T-helper 2 cell treated with Interferon-gamma antibody and Interleukin-4, amounts not matched to agents 100 ng/mL and 5 ng/mL, for 36 hours (primary cell): ENCODE results near the gene TBC1D5. TPM values are rescaled to one million over a fixed set of nuclear protein-coding genes. Genes with fewer than 3 reads are reported as not detected.

ENCODE experiments used
- intact Hi-C: fragments of 100-400 bp; cut with micrococcal nuclease; formaldehyde crosslinking; loops from one replicate; pipeline ENCODE4 v1.15.1; 2023
- total RNA-seq: library from RNA; stranded (reverse); gene quantifications from 2 replicates; pipeline ENCODE4 v1.2.3, GENCODE V29; 2022

TBC1D5 gene
- total RNA-seq, 1 donor from 2014 or later = 51.6 TPM

GRCh38 chr3:17310983-17311382 is 431.4 kb downstream of the TBC1D5 start:
- intact Hi-C loops = no loop called here

GRCh38 chr3:17307887-17308286 is 434.5 kb downstream of the TBC1D5 start:
- intact Hi-C loops = no loop called here

GRCh38 chr3:17307482-17307881 is 434.9 kb downstream of the TBC1D5 start:
- intact Hi-C loops = no loop called here

DNA sequence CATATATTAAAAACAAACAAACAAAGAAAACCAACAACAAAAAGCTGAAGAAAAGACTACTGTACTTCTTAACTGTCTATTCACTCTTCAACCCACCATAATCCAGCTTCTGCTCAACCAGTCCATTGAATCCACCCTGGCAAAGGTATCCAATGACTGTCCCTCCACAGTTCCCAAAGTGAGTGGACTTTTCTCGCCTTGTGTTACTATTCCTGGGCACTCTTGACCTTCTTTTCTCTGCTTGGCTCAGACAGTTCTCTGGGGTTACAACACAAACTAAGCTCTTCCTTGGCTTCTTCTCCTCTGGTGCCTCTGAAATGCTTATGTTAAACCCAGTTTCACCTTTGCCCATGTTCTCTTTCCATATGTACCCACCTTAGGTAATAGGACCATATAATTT is 437.5 kb downstream of the TBC1D5 start:
- intact Hi-C loops = no loop called here

- intact Hi-C loops = no loop called here
These were observed 439.7 kb downstream of the TBC1D5 start for GRCh38 chr3:17302774-17303173.

GRCh38 chr3:17302170-17302569 is 440.3 kb downstream of the TBC1D5 start:
- intact Hi-C loops = no loop called here

GRCh38 chr3:17301271-17301670 is 441.2 kb downstream of the TBC1D5 start:
- intact Hi-C loops = no loop called here

GRCh38 chr3:17300441-17300840 is 442.0 kb downstream of the TBC1D5 start:
- intact Hi-C loops = no loop called here

DNA sequence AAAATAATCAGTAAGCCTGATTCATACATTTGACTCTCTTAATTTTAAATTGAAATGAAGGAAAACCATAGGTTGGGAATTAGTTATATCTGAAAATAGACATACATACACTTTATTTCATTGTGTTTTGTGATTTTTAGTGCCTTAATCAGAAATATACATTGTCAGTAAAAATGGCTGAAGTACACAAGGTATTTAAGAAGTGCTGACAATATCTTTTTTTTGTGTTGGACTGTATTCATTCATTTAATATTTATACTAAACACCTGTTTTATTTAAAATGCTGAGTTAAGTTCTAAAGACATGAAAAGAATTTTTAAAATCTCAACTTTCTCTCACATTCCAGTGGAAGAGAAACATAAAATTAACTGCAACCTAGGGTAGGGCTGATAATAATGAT is 444.4 kb downstream of the TBC1D5 start:
- intact Hi-C loops = no loop called here

- intact Hi-C loops = no loop called here
These were observed 449.9 kb downstream of the TBC1D5 start for GRCh38 chr3:17292556-17292955.

DNA sequence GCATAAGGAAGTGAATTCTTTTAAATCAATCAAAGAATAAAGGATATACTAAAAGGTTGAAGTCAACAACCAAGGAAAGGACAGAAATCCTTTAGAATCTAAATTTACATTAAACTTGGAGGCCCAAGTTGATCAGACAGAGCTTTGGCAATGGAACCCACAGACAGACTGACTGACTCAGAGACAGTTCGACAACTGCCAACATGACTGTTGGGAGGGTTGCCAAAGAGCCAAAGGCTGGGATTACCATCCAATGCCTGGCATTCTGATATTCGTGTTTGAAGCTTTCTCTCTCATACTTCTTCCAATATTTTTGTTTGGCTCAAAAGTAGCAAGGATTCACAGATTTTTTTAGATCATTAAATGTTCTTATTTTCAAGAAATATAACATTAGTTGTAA is 451.5 kb downstream of the TBC1D5 start:
- intact Hi-C loops = no loop called here

- intact Hi-C loops = no loop called here
These were observed 453.5 kb downstream of the TBC1D5 start for GRCh38 chr3:17288839-17289399.

DNA sequence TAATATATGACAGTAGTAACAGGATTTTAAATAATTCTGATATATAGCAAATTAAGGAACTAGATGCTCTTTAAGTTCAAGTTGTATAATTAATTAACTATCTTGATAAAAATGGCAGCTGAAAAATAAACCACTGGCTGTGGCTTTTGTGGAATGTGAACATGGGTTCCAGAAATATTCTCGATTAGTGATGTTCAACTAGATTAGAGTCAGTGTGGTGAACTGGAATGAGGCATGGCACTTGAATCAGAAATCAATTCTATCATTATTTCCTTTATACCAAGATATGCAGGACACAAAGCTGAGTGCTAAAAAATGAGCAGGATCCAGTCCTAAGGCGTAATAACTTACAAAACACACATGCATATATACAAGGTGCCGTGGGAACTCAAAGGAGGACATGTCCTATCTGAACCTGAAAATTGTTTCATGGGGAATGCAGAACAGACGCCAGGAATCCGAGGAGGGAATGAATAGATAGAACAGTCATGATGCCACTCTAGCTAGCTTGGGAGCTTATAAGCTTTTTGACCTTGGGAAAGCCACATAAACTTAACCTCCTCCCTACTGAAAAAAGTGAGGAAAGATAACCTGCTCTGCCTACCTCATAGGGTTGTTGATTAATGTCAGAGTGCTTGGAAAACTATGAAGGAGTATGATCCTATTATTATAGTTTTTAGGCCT is 455.3 kb downstream of the TBC1D5 start:
- intact Hi-C loops = no loop called here

DNA sequence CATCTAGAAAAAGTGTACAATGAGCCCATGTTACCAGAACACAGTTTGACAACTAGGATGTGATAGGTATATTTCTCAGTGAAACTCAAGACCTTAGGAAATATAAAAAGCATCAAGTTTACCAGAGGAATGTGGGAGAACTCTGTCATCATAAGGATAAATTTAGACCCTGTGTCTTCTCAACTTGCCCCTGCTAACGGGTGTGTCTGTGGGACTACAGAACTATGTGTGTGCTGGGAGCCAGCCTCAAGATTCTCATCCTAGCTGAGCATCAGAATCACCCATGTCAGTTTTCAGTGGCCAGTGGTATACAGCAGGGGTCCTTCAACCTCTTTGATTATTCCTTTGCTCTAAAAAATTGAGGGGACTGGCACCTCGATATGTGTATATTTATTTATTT is 464.4 kb downstream of the TBC1D5 start:
- intact Hi-C loops = no loop called here

- intact Hi-C loops = no loop called here
These were observed 475.6 kb downstream of the TBC1D5 start for GRCh38 chr3:17266846-17267245.

GRCh38 chr3:17261627-17262369 is 480.6 kb downstream of the TBC1D5 start:
- intact Hi-C loops = no loop called here

- intact Hi-C loops = no loop called here
These were observed 482.2 kb downstream of the TBC1D5 start for GRCh38 chr3:17260257-17260656.

DNA sequence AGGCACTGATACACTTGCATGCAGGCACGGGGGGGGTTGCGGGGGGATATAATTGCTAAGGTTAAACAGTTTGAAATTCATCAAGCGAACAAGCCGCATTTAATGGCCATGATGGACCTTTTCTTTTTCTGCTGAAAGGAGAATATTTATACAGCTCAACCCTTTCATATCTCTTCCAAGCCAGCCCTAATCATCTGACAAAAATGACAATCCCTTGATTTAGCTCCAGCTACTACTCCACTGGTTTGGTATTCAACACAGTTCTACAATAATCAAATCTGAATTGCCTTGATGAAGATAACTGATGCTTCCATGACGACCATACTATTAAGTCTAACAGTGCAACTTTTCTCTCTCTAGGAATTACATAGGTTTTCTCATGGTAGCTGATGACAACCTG is 482.7 kb downstream of the TBC1D5 start:
- intact Hi-C loops = loop anchor here (1.0 kb wide), 2 partner anchors 154 to 582 kb away; no protein-coding TSS in a partner anchor

DNA sequence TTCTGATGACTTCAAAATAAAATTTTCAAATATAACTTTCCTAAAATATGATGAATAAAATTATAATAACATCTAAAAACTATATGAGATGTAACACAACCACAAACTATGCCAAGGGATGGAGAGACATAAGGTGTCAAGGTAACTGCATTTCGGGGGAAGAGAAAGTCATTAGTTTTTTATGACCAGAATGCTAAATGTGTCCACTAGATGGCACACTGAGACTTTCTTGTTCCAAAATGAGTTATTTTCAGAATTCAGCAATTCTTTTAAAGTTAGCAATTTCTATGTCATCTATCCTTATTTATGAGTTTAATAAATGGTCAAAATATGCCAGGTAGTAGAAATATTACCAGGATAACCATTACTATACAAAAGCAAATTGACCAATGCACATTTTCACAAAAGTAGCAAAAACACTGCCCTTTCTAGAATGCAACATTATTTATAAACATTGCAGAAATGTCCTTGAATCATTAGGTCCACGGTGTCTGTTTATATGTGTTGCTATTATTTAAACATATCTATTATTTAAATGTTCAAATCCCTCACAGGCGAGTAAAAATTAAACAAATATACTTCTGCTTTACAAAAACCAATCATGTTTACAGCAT is 483.5 kb downstream of the TBC1D5 start:
- intact Hi-C loops = loop anchor here (1.0 kb wide), 2 partner anchors 154 to 582 kb away; no protein-coding TSS in a partner anchor

DNA sequence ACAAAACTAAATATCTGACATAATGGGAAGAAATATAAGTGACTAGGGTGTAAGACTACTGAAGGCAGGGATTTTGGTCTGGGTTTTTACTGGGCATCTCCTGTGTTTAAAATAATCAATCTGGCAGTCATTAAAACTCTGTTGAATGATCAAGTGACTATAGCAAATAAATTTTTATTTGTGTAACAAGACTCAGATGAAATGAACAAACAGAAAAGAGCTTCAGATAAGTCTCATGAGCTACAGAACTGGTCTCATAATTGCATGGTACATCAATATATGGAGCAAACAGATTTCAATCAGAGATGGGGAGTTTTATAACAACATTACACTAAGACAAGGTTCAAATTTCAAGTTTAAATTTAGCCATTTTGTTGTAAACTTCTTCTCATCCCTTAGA is 485.2 kb downstream of the TBC1D5 start:
- intact Hi-C loops = no loop called here

DNA sequence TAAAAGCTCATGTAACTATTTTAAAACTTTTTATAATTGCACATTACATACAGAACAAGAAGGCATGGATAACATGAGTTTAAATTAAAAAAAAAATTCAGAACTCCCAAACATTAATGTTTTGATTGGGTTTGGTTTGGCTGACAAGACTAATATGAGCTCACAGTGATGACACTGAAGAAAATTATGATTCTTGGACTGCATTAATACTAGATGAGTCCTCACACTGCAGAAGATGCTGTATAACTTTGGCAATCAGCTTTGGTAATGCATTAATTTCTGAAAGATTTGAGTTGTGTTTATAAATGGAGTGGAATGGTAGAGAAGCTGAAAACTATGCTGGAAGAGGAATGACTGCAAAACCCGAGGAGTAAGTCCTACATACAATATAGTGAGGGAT is 498.8 kb downstream of the TBC1D5 start:
- intact Hi-C loops = no loop called here

GRCh38 chr3:17239417-17239816 is 503.0 kb downstream of the TBC1D5 start:
- intact Hi-C loops = loop anchor here (10.0 kb wide), 1 partner anchor 975 kb away; the partner anchor contains the start of genes DPH3 and OXNAD1
